GM12878 (cell line): ENCODE results near the gene CSE1L. TPM values are rescaled to one million over a fixed set of nuclear protein-coding genes. Genes with fewer than 3 reads are reported as not detected.
A peak's percentile ranks its signal among the peaks of the same experiment; 100 is the strongest.
"Not testable (repeated sequence)": the region's sequence is repeated elsewhere in the genome, so short reads cannot be mapped to it uniquely, and the experiment has no call there.

Source experiments
- ATAC-seq: fragments of 200-7000 bp; cut with Tn5 transposase; 3 replicates; pipeline ENCODE4 v1.9.1; 2020; ENCODE audit warnings: mild to moderate bottlenecking, moderate library complexity
- BruUV-seq: library from RNA; stranded (reverse); fragments of 400-500 nt; replicated peaks from 2 replicates; lab custom pipeline; 2021; lab: Mats Ljungman, UMichigan
- CTCF ChIA-PET: fragments of 300-600 bp; sonication (Branson Sonifier 250); formaldehyde crosslinking; extraction: SDS; loops from one replicate; lab custom pipeline; 2021; ENCODE audit warnings: inconsistent platforms; lab: Yijun Ruan, JAX
- POLR2A ChIA-PET: fragments of 350-600 bp; formaldehyde crosslinking; extraction: SDS; loops from one replicate; lab custom pipeline; 2021; ENCODE audit warnings: inconsistent platforms; lab: Charles Lee
- RAD21 ChIA-PET: fragments of 300-600 bp; sonication (Branson Sonifier 250); formaldehyde crosslinking; loops from one replicate; lab custom pipeline; 2023; ENCODE audit warnings: antibody characterized with exemption; ENCODE audit not compliant: unreplicated experiment; lab: Charles Lee
- SMC1A ChIA-PET: fragments of 300-600 bp; sonication (Branson Sonifier 250); formaldehyde crosslinking; loops from one replicate; lab custom pipeline; 2023; ENCODE audit not compliant: unreplicated experiment, uncharacterized antibody; lab: Charles Lee
- DNase-seq: peaks from one replicate; pipeline ENCODE4 v3.0.0-alpha.2; 2011; ENCODE audit warnings: low read depth, low spot score
- FAIRE-seq: peaks from 3 replicates; lab custom pipeline; 2011; peaks lifted over from hg19 to GRCh38; lab: Jason Lieb, UNC
- H2AFZ ChIP-seq: 2 replicates; pipeline ENCODE4 v1.6.0; 2011; ENCODE audit warnings: low read depth, low read length, control low read depth; ENCODE audit not compliant: control insufficient read depth
- H3K27ac ChIP-seq: 2 replicates; pipeline ENCODE4 v1.5.1; 2011; ENCODE audit warnings: control low read depth; ENCODE audit not compliant: control insufficient read depth, insufficient read depth
- H3K27me3 ChIP-seq, 2 experiments: replicated peaks in 1 of 2; 2 replicates each; pipeline versions ENCODE4 v1.6.0 to v1.6.1; 2011; ENCODE audit warnings: low read length in 1 of 2; ENCODE audit not compliant: control insufficient read depth in 2 of 2, insufficient read depth in 2 of 2
- H3K36me3 ChIP-seq, 2 experiments: 2 replicates each; pipeline ENCODE4 v1.5.1; 2011; ENCODE audit warnings: low read length in 1 of 2; ENCODE audit not compliant: control insufficient read depth in 2 of 2, insufficient read depth in 2 of 2
- H3K4me1 ChIP-seq: 2 replicates; pipeline ENCODE4 v1.6.1; 2011; ENCODE audit warnings: mild to moderate bottlenecking, low read length, moderate library complexity, mixed read lengths; ENCODE audit not compliant: control insufficient read depth, insufficient read depth
- H3K4me2 ChIP-seq: 2 replicates; pipeline ENCODE4 v1.6.0; 2011; ENCODE audit warnings: control low read depth; ENCODE audit not compliant: control insufficient read depth, insufficient read depth
- H3K4me3 ChIP-seq: fragments of 200-600 bp; sonication (generic); 2 replicates; pipeline ENCODE4 v1.5.1; 2016
- H3K79me2 ChIP-seq: 2 replicates; pipeline ENCODE4 v1.6.0; 2011; ENCODE audit warnings: low read length; ENCODE audit not compliant: control insufficient read depth, insufficient read depth
- H3K9ac ChIP-seq: 2 replicates; pipeline ENCODE4 v1.8.0; 2011; ENCODE audit warnings: low read length, control low read depth, mixed read lengths; ENCODE audit not compliant: control insufficient read depth, insufficient read depth
- H3K9me3 ChIP-seq: replicated peaks from 3 replicates; pipeline ENCODE4 v1.5.1; 2011; ENCODE audit warnings: mild to moderate bottlenecking, low read length; ENCODE audit not compliant: control insufficient read depth, insufficient read depth
- H4K20me1 ChIP-seq: 2 replicates; pipeline ENCODE4 v1.6.0; 2011; ENCODE audit not compliant: control insufficient read depth, insufficient read depth
- BRCA1 ChIP-seq: IDR thresholded peaks from 2 replicates; pipeline ENCODE4 v1.6.1; 2011; ENCODE audit warnings: low read depth, low read length, improper control_type of control experiment
- ESRRA ChIP-seq: IDR thresholded peaks from 2 replicates; pipeline ENCODE4 v1.6.1; 2012; ENCODE audit warnings: mild to moderate bottlenecking, low read length, improper control_type of control experiment
- FOXK2 ChIP-seq: fragments of 450-650 bp; IDR thresholded peaks from 2 replicates; pipeline ENCODE4 v1.6.1; 2017; ENCODE audit warnings: mild to moderate bottlenecking, moderate library complexity
- POLR2A ChIP-seq: IDR thresholded peaks from 2 replicates; pipeline ENCODE4 v1.6.1; 2011; ENCODE audit warnings: low read depth, mild to moderate bottlenecking, low read length
- POLR2AphosphoS5 ChIP-seq: IDR thresholded peaks from 2 replicates; pipeline ENCODE4 v1.6.1; 2011; ENCODE audit warnings: mild to moderate bottlenecking, low read length, inconsistent platforms
- TAF1 ChIP-seq: IDR thresholded peaks from 2 replicates; pipeline ENCODE4 v1.6.1; 2011; ENCODE audit warnings: mild to moderate bottlenecking, low read depth, low read length, borderline replicate concordance
- WGBS: methylation state at CpG from one replicate; pipeline ENCODE4 v1.1.6; 2016; ENCODE audit warnings: low lambda C conversion rate; ENCODE audit not compliant: insufficient replicate concordance, insufficient coverage; ENCODE audit errors: missing lambda C conversion rate; 5-methylcytosine and 5-hydroxymethylcytosine counted together
- in situ Hi-C: fragments of 300-500 bp; cut with MboI; formaldehyde crosslinking; loops from 9 replicates; pipeline ENCODE4 v1.14.3; 2018; ENCODE audit warnings: mixed read lengths
- intact Hi-C: fragments of 100-400 bp; cut with micrococcal nuclease; formaldehyde crosslinking; loops from one replicate; pipeline ENCODE4 v1.14.2; 2022; ENCODE audit not compliant: unreplicated experiment
- polyA plus RNA-seq, 11 experiments: library from polyadenylated mRNA; depleted of rRNA in 4 of 11; unstranded in 6 of 11; stranded (reverse) in 5 of 11; fragments of >200 nt; fragmentation: Nextera tagmentation in 4 of 11; fragmentation: Illumina TruSeq in 1 of 11; extraction: Ambion mirVana in 4 of 11; extraction: Trizol in 1 of 11; gene quantifications; 1 replicate in 1 of 11; 2 replicates in 10 of 11; pipeline versions ENCODE4 v1.2.1 to v1.2.3, GENCODE V29; 2011 to 2016; ENCODE audit warnings: inconsistent platforms in 2 of 11, missing spikeins in 2 of 11, low read depth in 1 of 11
- total RNA-seq, 4 experiments: library from RNA; depleted of rRNA in 3 of 4; stranded (reverse); fragments of >200 nt in 3 of 4; fragmentation: Illumina TruSeq in 1 of 4; extraction: Trizol in 1 of 4; gene quantifications; 2 replicates each; pipeline versions ENCODE4 v1.2.1 to v1.2.3, GENCODE V29; 2013 to 2021

Gene CSE1L
- total and polyA plus RNA-seq, 10 of the 15 experiments (the other 5 are each of a cell fraction or from before 2014, with no cell fraction given) = 72.4 to 213 (median 117) TPM

DNA sequence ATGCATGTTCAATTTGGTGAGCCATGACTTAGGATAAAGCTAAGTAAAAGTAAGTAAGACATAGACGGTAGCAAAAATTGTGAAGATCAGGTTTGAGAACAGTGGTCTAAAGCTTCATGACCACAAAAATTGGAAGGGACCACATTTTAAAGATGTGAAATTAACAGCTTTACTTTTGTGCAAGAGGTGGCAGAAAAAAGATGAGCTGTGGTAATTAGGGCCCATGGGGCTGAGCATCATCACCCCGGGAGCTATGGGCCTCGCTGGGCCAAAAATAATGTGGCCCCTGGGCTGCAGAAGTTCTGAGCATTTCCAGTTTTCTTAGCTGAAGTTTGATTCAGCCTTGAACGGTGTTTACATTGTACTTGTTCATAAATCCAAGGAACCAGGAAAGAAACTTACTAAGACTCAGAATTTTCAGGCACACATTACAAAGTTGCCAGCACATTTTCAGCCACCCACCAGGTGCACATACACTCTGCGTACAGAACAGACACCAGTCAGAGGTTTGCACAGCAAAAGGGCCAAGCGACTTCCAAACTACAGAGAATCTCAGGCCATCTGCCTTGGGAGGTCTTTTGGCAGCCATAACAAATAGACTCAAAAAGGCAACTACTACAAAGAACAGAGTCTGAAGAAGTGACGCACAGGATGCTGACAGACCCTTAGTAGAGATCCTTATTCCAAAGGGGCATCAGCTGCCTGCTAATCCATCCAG is 57.7 kb downstream of the CSE1L start (continued):
- TF ChIP-seq ESRRA (no peak), TAF1 (no peak), POLR2AphosphoS5 (no peak), BRCA1 (no peak)
- TF ChIP-seq, all 136 proteins: peak for 0

DNA sequence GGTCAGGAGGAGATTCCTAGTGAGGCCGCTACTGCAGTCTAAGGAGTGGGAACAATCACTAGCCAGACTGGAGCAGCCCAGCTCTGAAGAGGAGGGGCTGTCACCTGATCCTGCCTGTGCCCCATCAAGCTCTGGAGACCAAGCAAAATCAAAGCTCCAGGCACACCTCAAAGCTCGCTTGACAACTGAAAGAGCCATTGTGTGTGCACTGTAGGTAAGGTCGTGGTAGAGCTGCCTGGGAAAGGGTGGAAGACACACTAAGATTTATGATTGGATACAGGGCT is 58.2 kb downstream of the CSE1L start:
- Histone ChIP-seq H3K4me3 (no peak overlapping the region), H4K20me1 (0 out of 2 replicates have a peak, but pooled peaks cover 3% of the 10 kb centered on the region), H3K36me3 (peaks cover 6 to 18% of the 10 kb centered on the region in 2 experiments), H3K9me3 (no peaks in the 10 kb centered on the region), H3K4me1 (no peaks in the 10 kb centered on the region), H3K27me3 (no peaks in the 10 kb centered on the region), H2AFZ (no peak overlapping the region), H3K27ac (no peak overlapping the region), H3K79me2 (no peaks in the 10 kb centered on the region; the same call in none of the 2 replicates), H3K9ac (no peak overlapping the region), H3K4me2 (no peak overlapping the region)
- SMC1A ChIA-PET = interaction anchor here (1.1 kb wide), 1 partner anchor 14 kb away, joined by 4 read pairs; no protein-coding TSS in a partner anchor
- in situ Hi-C loops = no loop called here
- POLR2A ChIA-PET = no interaction called here
- FAIRE-seq = no peak
- peak; percentile 43 for TF ChIP-seq POLR2A
- no peak for TF ChIP-seq FOXK2
- TF ChIP-seq POLR2AphosphoS5 = peak; percentile 12; the same call in 1 of the 2 replicates
- DNase-seq = no peak
- no TSS peak for BruUV-seq
- WGBS = 97% methylated on average over 3 of the region's 3 CpGs
- no peak for ATAC-seq
- intact Hi-C loops = no loop called here
- RAD21 ChIA-PET = no interaction called here
- CTCF ChIA-PET = interaction anchor here (1.6 kb wide), 1 partner anchor 113 kb away, joined by 3 read pairs; no protein-coding TSS in a partner anchor

DNA sequence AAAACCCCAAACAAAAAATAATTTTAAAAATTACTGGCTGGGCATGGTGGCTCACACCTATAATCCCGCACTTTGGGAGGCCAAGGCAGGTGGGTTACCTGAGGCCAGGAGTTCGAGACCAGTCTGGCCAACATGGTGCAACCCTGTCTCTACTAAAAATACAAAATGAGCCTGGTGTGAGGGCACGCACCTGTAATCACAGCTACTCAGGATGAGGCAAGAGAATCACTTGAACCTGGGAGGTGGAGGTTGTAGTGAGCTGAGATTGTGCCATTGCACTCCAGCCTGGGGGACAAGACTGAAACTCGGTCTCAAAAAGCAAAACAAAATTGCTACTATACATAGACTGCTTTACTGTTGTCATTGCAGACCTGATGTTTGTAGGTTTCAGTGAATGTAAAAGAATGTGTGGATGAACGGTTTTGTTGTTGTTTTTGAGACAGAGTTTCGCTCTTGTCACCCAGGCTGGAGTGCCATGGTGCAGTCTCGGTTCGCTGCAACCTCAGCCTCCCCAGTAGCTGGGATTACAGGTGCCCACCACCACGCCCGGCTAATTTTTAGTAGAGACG is 59.0 kb downstream of the CSE1L start:
- H3K36me3 ChIP-seq = peaks cover 6 to 16% of the 10 kb centered on the region in 2 experiments
- BruUV-seq, H3K9ac ChIP-seq, in situ Hi-C loops, RAD21 ChIA-PET, FAIRE-seq, H3K27me3 ChIP-seq, SMC1A ChIA-PET, H3K4me3 ChIP-seq, H3K4me2 ChIP-seq, H3K27ac ChIP-seq, H4K20me1 ChIP-seq, intact Hi-C loops, H3K4me1 ChIP-seq, CTCF ChIA-PET, H2AFZ ChIP-seq, H3K79me2 ChIP-seq, H3K9me3 ChIP-seq, ATAC-seq, DNase-seq: not testable (repeated sequence)
- 96% methylated on average over 11 of the region's 11 CpGs for WGBS
- POLR2A ChIA-PET = interaction anchor here (0.6 kb wide), 1 partner anchor 46 kb away, joined by 3 read pairs; no protein-coding TSS in a partner anchor
